Amniotic epithelial cell (primary cell): ENCODE measurements around the gene KRTAP12-4.
"Not testable (repeated sequence)": the region's sequence is repeated elsewhere in the genome, so short reads cannot be mapped to it uniquely, and the experiment has no call there.

Experiments used
- DNase-seq: peaks from one replicate; pipeline ENCODE4 v3.0.0-alpha.2; 2010; ENCODE audit warnings: low read depth

The KRTAP12-4 gene

DNA sequence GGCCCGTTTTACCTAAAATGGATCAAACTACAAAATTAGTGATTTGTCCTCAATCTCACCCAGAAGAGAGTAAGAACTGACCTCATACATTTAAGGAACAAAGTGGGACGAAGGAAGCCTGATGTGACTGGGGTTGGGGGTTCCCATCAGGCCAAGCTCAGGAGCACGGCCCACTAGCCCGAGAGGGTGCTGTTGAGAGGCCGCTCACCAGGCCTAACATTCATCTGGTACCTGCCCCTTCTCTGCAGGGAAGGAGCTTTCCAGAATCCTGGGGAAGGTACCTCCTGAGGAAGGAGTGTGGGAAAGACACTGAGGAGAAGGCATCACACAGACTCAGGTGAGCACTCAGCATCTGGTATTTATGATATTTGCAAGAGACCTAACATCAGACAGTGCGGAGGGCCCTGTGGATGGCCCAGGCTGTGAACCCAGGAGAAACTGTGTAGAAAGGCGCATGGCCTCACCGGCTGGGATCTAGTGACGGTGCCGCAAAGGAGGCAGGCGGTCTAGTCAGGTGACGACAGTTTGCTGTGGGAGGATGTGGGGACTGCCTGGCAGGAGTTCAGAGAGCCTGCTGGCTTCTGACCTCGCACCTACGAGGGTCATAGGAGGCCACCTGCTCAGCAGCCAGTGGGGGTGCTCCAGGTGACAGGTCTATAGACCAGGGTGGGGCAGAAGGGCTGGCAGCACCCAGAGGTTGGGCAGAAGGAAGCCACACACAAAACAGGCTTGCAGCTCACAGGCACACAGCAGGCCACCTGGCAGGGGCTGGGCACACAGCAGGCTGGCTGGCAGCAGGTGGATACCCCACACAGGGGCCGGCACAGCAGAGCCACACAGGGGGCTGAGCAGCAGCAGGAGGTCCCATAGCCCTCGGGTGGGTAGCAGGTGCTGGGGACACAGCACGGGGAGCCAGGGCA is 543 bp downstream of the KRTAP12-4 start:
- DNase-seq: no peak

DNA sequence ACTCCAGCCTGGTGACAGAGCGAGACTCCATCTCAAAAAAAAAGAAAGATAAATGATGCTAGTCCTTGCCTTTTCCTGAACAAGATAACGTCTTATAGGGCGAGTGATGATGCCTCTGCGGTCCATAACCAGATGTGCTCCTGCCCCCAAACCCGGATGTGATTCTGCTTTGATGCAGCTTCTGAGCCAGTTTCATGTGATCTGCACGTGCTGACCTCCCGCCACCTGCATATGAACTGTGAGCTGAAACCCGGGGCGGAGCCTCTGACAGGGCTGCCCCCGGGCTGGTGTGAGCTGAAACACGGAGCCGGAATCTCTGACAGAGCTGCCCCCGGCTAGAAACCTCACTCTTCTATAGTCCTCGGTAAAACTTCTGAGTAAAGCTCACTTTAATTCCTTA is 1.3 kb downstream of the KRTAP12-4 start:
- DNase-seq: no peak

DNA sequence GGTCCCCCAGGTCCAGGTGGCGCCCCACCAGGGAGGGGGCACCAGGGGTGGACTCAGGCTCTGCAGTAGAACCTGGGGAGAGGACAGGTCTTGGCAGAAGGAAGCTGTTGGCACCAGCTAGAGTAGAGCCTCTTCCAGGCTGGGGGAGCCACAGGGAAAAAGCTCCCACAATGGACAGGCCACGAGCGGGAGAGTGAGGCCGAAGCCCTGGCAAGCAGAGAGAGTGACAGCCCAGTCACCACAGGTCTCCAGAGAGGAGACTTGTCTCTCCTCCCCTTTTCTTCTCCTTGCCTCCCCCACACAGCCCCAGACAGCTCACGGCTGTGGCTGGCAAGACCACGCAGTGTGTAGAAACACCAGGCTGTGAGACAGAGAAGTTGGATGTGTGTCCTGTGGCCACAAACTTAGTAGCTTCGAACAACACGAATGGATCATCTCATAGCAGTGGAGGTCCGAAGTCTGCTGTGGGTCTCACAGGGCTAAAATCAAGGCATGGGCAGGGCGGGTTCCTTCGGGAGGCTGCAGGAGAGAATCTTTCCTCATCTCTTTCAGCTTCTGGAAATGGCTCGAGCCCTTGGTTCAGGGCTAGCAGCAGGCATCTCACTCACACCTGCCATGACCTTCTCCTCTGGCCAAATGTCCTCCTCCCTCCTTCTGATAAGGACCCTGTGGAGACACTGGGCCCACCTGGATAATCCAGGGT is 3.3 kb downstream of the KRTAP12-4 start:
- no peak for DNase-seq

DNA sequence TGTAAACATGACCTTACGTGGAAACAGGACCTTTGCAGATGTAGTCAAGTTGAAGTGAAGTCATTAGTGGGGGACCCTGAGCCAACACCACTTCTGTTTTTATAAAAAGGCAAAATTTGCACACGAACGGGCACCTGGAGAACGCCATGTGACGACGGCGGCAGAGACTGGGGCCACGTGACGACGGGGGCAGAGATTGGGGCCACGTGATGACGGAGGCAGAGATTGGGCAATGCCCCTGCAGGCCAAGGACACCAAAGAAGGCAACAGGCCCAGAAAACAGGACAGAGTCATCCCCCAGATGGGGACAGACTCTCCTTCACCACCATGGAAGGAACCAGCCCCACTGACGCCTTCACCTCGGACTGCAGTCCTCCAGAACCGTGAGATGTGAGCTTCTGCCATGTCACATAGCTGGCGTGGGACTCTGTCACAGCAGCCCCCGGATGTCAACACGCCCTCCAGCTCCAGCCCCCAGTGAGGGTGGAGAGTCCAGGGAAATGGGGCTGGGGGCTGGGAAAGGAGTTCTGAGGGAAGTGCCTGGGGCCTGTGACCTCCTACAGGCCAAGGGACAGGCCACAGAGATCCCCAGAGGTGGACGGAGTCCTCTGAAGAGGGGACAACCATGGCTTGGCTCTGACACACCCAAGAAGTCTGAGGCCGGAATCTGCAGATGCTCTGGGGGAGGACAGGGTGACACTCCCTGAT is 4.0 kb downstream of the KRTAP12-4 start:
- no peak for DNase-seq

DNA sequence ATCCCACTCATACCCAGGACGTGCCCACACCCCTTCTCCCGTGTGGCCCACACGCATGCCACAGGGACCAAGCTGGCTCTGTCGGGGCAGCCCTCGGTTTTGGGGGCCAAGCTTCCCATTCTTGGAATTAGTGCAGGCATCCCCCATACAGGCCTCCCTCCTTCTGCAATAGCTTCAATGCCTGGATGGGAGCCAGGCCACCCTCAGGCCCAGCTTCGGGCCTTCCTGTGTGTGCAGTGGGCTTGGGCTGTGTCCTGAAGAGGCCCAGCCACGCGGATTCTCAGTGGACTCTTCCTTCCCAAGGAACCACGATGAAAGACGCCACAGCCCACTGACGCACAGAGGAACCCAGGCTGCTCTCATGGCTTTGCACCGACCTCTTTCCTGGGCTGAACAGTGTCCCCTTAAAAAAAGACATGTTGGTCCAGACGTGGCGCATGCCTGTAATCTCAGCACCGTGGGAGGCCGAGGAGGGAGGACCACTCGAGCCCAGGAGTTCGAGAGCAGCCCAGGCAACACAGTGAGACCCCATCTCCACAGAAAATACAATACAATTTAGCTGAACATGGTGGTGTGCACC is 4.8 kb downstream of the KRTAP12-4 start:
- no peak for DNase-seq

DNA sequence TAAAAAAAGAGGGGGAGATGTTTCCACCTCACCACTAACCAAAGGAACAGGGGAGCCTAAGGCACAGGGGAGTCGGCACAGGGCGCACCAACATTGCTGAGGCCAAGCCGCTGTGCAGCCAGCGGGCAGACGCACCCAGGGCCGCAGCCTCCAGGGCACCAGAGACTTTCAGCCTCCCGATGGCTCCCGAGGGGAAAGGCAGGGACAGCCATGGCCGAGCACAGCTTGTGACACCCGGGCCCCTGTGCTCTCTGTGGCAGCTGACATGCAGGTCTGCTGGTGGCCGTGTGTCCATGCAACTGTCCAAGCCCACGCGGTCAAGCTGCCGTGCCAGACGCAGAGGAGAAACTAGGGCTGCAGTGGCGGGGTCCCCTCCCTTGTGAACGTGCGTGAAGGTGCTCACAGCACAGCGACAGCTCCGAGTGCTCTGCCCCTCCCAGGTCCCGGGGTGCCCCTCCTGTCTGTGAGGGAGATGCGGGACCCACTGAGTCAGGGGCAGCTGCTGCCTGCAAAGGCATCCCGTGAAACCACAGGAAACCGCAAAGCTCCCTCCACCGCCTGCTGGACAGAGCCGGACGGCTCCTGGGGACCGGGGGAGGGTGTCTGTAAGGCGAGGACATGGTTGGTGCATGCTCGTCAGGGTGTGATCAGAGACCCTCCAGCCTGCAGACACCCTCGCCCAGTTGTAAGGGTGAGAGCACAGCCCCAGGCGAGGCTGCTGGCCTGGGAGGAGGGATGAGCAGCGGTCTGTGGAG is 5.7 kb downstream of the KRTAP12-4 start:
- no peak for DNase-seq

DNA sequence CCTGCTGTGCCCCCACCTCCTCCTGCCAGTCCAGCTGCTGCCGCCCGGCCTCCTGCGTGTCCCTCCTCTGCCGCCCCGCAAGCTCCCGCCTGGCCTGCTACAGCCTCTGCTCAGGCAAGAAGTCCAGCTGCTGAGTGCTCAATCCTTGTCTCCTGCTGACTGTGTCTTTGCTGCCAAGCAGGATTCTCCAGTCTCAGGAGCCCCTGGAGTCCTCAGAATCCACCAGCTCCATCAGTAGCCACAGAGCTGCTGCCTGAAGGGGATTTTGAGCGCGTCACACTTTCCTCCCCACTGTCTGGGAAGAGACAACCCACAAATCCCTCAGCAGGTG is 7.3 kb downstream of the KRTAP12-4 start:
- no peak for DNase-seq

DNA sequence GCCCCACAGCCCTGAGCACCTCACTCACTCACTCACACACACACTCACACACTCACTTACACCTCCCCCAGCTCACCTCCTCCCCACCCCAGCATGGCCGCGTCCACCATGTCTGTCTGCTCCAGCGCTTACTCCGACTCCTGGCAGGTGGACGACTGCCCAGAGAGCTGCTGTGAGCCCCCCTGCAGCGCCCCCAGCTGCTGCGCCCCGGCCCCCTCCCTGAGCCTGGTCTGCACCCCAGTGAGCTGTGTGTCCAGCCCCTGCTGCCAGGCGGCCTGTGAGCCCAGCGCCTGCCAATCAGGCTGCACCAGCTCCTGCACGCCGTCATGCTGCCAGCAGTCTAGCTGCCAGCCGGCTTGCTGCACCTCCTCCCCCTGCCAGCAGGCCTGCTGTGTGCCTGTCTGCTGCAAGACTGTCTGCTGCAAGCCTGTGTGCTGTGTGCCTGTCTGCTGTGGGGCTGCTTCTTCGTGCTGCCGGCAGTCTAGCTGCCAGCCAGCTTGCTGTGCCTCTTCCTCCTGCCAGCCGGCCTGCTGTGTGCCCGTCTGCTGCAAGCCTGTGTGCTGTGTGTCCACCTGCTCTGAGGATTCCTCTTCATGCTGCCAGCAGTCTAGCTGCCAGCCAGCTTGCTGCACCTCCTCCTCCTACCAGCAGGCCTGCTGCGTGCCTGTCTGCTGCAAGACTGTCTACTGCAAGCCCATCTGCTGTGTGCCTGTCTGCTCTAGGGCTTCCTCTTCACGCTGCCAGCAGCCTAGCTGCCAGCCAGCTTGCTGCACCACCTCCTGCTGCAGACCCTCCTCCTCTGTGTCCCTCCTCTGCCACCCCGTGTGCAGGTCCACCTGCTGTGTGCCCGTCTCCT is 7.9 kb downstream of the KRTAP12-4 start, which contains the start of gene KRTAP10-11:
TSS of gene KRTAP10-11 (plus strand) at position 49 of the 856 bp plus-strand sequence. CDS start at position 94, 45 bp downstream.
- not testable (repeated sequence) for DNase-seq

DNA sequence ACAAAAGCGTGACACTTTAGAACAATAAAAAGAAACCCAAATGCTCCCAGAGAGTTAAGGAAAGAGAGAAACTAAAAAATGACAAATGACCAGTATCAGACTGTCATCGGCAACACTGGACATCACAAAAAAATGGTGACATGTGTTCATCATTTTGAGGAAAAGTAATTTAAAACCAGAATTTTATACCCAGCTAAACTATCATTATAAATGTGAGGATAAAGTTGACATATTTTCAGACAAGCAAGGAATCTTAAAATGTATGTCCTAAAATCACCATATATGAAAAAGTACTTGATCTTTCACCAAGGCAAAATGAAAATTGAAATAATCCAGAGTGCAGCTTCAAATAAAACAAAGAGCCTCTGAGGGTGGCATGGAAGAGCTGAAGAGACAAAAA is 9.6 kb downstream of the KRTAP12-4 start:
- no peak for DNase-seq

DNA sequence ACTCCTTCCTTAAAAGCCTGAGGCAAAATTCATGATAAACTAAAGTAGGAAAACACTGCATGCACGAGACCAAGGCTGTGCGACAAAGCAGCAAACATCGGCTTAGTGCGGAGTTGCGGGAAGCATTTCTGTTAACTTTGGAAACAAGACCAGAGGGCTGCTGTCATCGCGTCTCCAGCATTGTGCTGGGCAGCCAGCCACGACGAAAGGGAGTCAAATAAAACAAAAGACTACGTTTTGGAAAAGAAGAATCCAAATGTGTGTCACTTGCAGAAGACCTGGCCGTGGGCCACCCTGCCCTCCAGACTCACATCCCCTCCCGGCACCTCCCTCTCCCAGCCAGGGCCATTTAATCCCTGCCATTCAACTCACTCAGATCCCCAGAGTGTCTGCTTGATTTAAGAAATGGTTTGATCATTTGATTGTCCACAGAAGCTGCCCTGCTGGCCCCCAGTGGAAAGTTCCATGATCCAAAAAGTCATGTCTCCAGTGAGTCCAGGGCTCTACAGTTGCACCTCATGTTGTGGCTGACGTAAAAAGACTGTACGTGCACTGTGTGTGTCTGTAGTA is 10.6 kb downstream of the KRTAP12-4 start:
- no peak for DNase-seq

DNA sequence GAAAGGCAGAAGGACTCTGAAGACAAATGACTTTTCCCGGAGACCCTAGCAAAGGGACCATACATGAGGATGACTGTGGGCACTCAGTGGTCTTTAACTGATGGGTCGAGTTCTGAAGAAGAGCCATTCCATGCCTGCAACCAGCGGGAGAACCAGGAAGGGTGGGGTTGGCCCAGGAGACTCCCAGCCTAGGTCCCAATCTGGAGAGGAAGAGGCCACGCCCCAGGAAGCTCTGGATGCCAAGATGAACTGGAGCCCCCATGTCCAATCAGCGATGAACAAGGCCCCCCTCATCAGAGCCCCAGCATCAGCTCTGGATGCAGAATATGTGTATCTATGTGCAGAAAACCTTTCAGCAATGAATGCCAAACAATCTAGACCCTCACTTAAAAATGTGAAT is 13.7 kb downstream of the KRTAP12-4 start:
- no peak for DNase-seq

DNA sequence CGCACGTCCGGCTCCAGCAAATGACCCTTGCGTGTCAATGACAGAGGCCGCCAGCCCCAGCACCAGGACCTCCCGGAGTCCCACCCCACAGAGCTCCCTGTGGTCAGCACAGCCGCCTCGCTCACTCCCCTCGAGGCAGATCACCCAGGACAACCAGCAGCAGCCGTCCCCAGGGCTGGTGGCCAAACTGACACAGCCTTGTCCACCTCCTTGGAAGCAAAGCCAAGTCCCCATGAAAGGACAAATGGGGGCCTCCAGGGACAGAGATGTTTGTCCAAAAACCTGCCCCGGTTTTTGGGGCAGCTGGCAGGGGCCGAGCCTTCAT is 15.2 kb downstream of the KRTAP12-4 start:
- no peak for DNase-seq

DNA sequence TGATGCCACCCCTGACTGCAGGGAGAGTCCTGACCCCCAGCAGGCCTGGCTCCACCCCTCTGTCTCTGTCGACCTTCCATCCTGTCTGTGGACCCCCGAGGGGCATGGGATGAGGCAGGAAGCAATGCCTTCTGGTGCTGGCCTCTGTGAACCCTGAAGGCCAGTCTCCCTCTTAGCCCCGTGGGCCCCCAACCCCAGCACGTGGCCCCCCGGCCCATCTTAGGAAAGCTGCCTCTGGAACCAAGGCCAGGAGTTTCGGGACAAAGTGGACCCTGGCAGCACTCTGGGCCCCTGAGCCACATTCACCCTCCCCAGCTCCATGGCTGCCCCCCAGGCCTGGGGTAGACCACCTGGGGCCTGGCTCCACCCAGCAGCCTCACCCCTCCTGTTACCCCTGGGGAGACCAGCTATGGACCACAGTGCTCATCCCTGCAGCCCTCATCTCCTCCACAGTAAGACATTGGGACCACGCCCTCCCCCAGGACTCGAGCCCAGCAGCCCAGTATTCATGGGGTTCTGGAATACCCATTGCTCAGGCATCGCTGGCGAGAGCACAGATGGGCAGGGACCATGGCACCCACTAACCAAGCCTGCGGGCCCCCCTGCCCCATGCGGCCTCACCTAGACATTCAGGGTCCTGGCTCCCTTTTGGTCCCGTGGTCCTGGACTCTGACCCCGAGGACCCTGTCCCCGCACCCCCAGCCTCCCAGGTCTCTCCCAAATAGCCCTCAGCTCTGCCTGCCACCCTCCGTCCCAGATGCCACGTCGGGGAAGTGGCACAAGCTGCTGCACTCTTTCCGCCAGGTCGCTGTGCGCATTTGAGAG is 15.7 kb downstream of the KRTAP12-4 start:
- DNase-seq: not testable (repeated sequence)

DNA sequence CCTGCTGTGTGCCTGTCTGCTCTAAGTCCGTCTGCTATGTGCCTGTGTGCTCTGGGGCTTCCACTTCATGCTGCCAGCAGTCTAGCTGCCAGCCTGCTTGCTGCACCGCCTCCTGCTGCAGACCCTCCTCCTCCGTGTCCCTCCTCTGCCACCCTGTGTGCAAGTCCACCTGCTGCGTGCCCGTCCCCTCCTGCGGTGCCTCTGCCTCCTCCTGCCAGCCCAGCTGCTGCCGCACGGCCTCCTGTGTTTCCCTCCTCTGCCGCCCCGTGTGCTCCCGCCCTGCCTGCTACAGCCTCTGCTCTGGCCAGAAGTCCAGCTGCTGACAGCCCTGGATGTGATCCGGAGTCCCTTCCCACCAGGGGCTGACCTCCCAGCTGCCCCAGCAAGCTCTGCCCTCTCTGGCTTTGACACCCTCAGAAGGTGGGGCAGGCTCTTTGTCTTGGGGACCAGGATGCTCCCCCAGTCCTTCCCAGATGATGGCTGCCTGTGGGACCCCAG is 16.6 kb downstream of the KRTAP12-4 start:
- not testable (repeated sequence) for DNase-seq

DNA sequence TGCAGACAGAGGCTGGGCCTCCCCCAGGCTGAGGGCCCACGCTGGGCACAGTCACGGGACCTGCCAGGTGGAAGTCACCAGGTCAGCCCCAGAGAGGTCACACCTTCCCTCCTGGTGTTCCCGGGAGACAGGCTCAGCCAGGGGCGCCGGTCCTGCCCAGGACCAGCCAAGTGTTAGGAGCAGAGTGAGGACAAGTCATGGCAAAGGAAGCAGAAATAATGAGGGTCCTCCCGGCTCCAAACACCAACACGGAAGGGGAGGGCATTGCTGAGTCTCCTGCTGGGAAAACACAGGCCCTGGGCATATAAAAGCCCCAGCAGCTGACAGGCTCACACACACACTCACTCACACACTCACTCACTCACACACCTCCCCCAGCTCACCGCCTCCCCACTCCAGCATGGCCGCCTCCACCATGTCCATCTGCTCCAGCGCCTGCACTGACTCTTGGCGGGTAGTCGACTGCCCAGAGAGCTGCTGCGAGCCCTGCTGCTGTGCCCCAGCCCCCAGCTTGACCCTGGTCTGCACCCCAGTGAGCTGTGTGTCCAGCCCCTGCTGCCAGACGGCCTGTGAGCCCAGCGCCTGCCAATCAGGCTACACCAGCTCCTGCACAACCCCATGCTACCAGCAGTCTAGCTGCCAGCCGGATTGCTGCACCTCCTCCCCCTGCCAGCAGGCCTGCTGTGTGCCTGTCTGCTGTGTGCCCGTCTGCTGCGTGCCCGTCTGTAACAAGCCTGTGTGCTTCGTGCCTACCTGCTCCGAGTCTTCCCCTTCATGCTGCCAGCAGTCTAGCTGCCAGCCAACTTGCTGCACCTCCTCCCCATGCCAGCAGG is 17.2 kb downstream of the KRTAP12-4 start, which contains the start of gene KRTAP10-10:
TSS of gene KRTAP10-10 (plus strand) at position 339 of the 833 bp plus-strand sequence. CDS start at position 401, 62 bp downstream.
- DNase-seq: no peak

DNA sequence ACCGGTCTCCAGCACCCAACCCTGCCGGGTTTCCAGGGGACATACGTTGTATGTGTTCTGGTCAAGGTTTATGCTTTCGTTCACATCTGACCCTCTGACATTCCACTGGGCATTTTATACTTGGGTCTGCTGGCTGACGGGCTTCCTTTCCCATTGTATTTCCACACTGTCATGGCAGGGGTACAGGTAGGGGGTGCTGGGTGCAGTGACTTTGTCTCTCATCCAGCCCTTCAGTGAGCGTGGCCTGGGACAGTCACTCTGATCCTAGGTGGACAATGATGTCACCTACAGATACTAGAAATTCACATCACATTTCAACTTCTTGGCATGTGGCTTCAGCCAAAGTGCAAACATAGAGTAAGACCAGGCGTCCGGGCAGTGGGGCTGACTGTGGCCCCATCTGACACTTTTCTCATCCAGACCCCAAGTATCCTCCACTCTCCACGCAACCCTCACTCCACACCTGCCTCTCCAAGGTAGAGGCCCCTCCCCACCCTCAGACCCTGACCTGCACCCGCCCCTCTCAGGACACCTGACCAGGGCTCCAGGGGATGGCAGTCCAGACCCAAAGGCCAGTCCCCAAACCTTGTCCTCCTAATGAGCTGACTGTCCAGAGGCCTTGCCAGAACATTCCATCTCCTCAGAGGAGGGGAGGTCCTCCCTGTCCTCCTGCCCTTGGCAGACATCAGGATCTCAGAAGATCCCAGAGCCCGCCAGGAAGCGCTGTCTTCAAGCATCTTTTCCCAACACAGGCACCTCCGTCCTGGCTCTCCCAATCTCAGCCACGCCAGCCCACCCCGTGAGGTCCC is 18.0 kb downstream of the KRTAP12-4 start:
- no peak for DNase-seq

DNA sequence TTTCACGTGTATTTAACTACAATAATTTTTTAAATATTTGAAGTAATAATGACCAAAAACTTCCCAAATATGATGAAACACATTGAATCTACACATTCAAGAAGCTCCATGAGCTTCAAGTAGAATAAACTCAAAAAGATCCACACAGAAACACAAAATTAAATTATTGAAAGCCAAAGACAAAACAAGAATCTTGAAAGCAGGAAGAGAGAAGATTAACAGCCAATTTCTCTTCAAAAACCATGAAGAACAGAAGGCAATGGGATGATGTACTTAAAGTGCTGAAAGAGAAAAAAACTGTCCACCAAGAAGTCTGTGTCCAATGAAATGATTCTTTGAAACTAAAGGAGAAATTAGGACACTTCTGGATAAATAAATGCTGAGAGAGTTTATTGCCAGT is 22.4 kb downstream of the KRTAP12-4 start:
- no peak for DNase-seq
